GM21619 (cell line): ENCODE results near the gene MYPN.
"Not testable (repeated sequence)": the region's sequence is repeated elsewhere in the genome, so short reads cannot be mapped to it uniquely, and the experiment has no call there.

Experiments used
- ATAC-seq: cut with Tn5 transposase; IDR thresholded peaks from one replicate; pipeline ENCODE4 v1.9.1; 2021; ENCODE audit not compliant: unreplicated experiment

MYPN gene, protein sequence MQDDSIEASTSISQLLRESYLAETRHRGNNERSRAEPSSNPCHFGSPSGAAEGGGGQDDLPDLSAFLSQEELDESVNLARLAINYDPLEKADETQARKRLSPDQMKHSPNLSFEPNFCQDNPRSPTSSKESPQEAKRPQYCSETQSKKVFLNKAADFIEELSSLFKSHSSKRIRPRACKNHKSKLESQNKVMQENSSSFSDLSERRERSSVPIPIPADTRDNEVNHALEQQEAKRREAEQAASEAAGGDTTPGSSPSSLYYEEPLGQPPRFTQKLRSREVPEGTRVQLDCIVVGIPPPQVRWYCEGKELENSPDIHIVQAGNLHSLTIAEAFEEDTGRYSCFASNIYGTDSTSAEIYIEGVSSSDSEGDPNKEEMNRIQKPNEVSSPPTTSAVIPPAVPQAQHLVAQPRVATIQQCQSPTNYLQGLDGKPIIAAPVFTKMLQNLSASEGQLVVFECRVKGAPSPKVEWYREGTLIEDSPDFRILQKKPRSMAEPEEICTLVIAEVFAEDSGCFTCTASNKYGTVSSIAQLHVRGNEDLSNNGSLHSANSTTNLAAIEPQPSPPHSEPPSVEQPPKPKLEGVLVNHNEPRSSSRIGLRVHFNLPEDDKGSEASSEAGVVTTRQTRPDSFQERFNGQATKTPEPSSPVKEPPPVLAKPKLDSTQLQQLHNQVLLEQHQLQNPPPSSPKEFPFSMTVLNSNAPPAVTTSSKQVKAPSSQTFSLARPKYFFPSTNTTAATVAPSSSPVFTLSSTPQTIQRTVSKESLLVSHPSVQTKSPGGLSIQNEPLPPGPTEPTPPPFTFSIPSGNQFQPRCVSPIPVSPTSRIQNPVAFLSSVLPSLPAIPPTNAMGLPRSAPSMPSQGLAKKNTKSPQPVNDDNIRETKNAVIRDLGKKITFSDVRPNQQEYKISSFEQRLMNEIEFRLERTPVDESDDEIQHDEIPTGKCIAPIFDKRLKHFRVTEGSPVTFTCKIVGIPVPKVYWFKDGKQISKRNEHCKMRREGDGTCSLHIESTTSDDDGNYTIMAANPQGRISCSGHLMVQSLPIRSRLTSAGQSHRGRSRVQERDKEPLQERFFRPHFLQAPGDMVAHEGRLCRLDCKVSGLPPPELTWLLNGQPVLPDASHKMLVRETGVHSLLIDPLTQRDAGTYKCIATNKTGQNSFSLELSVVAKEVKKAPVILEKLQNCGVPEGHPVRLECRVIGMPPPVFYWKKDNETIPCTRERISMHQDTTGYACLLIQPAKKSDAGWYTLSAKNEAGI (N-terminal part only)

DNA sequence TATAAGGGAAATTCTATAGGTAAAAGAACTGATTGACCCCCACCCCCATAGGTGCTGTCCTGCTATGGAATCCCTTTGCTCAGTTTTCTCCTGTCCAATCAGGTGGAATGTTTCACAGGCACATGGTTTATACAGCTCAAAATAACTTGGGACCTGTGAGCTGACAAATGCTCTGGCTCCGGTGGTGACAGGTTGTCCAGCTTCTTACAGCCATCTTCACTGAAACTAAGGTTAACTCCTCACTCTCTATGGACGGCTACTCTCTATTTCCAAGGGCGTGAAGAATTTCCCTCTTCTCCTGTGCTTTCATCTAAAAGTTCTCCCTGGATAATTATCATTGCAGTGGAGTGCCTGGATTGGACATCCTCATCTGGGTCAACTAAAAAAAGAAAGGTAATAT lies at the start of gene MYPN:
Gene MYPN, plus strand, starts transcription at position 158 of the 400 bp plus-strand sequence. CDS start 11,951 bp downstream, outside the sequence.
- ATAC-seq: no peak

DNA sequence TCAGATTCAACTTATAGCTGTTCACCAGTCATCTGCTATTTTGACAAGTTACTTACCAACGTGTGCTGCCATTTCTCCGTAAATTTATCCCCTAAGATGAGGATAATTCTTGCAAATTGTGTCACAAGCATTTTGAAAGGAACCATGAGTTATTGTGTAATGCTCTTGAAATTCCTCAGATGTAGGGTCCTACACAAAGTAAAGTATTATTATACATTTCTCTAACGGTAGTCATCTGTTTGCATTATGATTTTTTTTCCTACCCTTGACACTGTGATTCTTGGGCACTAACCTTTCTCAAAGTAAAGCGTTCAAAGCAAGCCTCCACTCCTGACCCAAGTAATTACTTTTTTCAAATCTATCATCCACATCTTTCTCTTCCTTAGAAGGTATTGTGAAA lies 42.3 kb upstream of the MYPN start:
- ATAC-seq: no peak

DNA sequence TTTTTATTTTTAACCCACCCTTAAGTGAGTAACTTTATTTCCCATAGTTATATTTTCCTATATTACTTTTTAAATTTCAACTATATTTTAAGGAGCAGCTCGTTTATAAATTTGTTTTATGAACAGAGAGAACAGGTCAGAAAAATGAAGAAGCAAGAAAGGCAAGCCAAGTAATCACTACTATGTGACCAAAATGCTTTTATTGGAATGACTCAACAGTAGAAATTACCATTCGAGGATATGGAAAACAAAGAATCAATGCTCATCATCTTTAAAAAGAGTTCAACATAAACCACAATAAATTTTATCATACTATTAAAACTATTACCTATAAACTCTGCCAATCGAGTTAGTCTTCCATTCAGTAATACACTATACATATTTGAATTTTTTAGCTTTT lies 41.8 kb upstream of the MYPN start:
- ATAC-seq: no peak

DNA sequence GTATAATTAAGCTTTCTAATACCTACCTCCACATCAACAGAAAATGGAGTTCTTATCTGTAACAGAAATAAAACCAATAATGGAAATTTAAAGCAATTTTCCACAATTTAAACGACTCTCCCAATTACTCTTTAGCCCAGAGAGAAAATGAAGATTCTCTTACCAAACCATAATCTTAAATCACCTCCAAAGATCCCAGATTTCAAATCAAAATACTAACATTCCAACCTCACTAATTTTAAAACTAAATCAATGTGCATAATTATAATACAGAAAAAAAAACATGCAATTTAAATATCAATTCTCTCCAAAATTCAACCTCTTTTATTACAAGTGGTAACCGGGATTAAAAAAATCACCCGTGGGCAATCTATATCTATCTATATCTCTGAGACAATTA lies 35.7 kb upstream of the MYPN start:
- ATAC-seq: no peak

DNA sequence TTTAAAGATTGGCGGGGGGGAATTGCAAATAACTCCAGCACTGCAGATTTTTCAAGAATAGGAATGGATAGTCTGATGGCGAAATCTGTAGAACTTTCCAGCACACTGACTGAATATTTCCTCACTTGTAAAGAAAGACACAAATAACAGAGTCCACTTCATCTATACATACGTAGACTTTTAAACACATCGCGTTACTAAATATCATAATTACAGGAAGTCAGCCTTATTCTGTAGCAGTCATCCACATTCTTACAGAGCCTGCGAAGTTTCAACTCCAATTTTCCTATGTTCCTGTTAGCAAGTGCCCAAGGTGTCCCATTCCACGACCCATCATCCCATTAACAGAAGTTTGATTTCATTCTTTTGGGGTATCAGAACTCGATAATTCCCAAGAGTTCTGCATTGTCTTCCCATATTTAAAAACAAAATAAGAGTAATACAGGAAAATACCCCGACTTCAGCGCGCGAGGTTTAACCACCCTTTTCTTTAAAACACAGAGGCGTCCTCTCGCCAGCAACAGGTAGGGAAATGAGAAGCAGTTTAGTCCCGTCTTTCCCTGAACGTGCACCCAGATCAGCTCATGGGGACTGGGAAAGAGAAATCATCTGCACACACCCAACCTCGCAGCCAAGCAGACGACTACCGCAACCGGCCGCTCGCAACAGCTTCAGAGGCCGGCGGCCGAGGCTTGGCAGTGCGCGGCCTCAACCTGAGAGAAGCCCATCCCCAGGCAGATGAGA lies 35.1 kb upstream of the MYPN start:
- no peak for ATAC-seq

DNA sequence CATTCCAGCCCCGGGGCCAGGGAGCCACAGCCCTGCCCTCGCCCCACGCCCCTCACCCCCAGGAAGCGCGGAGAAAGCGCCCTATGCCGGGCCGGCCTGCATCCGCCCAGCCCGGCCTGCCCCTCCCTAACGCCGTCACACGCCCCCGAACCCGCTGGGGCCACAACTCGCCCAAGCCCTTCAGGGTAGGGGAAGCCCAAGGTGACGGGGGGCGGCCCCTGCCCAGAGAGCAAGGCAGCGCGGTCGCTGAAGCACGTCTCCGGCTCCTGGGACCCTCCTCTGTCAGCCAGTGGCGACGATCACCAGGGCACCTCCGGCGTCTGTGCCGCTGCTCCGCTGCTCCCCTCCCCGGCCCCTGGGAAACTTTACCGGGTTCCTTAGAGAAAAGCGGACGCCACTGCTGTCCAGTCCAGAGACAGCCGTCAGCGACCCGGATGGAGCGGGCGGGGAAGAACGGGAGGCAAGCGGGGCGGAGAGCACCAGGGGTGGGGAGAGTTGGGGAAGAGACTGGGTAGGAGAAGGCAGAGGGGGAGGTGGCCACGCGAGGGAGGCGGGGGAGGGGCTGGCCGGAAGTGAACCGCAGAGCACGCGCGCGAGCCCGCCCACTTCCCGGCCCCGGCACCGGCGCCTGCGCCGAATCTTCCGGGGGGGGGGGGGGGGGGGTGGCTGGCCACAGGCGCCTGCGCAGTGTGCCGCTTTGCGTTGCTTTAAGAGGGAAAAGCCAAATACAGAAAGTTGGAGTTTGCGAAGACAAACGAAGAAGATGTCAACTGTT lies 34.3 kb upstream of the MYPN start, which contains the start of gene HERC4:
Gene HERC4, minus strand, starts transcription at position 509 of the 775 bp plus-strand sequence. CDS start 2,175 bp downstream, outside the sequence.
- peak; percentile 90 for ATAC-seq

DNA sequence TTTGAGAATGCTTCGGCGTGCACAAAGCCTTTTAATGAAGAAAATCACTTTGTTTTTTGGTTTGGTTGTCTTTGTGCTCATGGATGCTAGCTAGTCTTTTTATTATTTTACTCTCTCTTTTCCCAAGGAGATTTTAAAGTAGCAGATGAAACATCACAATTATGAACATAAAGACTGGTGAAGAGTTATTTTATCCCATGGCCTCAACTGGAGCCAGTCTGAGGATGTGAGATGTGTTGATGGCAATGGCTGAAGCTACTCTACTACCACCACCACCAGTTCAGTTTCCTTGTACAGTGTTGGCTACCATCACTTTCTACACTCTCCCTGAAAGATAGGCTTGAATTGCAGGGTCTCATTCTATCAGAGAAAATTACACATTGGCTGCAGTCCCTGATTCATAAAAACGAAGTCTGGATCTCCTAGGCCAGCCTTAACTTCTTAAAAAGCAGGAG lies 33.7 kb upstream of the MYPN start:
- ATAC-seq: no peak

DNA sequence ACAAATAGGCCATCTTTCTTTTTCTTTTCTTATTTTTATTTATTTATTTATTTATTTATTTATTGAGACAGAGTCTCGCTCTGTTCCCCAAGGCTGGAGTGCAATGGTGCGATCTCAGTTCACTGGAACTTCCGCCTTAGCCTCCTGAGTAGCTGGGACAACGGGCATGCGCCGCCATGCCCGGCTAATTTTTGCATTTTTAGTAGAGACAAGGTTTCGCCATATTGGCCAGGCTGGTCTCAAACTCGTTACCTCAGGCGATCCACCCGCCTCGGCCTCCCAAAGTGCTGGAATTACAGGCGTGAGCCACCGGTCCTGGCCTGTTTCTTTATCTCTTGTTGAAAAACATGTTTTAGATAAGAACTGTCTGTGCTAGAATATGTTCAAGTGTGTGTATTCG lies 33.2 kb upstream of the MYPN start:
- ATAC-seq: not testable (repeated sequence)

DNA sequence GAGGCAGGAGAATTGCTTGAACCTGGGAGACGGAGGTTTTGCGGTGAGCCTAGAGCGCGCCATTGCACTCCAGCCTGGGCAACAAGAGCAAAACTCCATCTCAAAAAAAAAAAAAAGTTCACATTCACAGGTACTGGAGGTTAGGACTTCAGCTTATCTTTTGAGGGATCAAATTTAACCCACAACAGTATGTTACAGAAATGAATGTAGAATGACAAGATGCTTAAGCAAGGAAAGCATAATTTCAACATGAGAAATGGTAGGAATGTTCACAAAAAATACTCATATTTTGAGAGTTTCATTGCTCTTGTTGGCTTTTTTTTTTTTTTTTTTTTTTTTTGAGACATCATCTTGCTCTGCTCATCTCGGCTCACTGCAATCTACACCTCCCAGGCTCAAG lies 32.3 kb upstream of the MYPN start:
- no peak for ATAC-seq

DNA sequence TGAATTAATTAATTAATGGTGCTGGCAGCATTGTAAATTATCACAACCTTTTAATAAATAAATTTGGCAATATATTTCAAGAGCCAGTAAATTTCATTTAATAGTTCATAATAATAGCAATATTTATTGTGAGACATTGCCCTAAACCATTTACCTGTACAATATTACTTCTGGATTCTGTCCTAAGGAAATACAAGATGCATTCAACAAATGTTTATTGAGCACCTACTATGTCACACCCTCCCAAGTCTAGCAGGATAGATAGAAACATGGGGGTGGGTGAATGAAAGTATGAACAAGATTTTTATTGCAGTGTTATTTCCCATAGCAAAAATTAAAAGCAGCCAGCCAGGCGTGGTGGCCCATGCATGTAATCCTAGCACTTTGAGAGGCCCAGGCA lies 29.9 kb upstream of the MYPN start:
- no peak for ATAC-seq

DNA sequence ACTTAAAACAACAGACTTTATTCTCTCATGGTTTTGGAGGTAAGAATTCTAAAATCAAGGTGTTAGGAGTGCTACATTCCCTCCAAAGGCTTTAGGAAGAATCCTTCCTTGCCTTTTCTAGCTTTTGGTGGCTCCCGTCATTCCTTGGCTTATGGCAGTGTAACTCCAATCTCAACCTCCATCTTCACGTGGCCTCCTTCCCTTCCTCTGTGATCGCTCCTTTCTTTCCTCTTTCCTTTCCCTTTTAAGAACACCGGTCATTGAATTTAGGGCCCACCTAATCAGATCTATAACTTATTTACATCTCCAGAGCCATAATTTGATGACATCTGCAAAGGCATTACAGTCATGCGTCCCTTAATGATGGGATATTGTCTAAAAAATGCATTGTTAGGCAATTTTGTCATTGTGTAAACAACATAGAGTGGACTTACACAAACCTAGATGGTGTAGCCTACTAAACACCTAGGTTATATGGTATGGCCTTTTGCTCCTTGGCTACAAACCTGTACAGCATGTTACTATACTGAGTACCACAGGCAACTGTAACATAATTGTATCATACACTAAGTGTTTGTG lies 28.3 kb upstream of the MYPN start:
- ATAC-seq: no peak

DNA sequence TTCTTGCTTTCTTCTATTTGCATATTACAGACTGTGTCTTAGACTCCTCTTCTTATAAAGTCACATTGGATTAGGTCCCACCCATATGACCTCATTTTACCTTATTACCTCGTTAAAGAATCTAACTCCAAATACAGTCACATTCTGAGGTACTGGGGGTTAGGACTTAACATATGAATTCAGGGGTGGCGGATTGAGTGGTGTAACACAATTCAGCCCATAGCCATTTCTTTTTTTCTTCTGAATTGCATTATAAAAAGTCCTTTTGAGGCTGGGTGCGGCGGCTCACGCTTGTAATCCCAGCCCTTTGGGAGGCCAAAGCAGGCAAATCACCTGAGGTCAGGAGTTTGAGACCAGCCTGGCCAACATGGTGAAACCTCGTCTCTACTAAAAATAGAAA lies 27.4 kb upstream of the MYPN start:
- no peak for ATAC-seq

DNA sequence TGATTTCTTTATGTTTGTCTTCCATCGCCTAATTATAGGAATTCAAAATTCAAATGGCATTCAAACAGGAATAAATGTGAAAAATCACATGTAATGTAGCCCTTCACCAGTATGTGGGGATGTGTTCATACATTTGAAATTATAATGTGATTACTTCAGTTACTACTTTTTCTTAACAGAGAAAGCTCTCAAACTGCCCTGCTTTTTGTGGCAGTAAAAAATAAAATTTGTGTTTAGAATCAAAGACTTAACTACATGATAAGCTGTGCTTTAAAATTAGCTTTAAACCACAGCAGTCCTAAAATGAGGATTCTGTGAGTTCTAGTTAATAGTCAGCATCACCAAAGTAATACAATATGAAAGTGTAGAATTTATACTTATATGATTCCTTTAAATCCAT lies 26.4 kb upstream of the MYPN start:
- ATAC-seq: no peak

DNA sequence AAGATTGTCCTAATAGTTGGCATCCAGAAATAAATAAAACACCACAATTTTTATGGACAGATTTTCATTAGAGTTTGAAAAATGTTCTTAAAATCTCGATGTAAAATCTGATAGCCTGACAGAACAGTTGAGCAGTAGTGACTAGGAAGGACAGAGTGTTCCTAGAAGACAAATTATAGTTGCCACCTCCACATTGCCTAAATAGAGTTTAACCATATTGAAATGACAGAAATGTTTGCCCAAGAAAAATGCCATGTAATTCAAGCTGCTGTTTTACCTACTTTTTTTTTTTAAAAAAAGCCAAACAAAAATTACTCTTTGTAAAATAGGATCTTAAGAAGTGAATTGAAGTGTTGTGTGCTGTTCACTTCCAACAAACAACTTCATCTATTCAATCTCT lies 25.3 kb upstream of the MYPN start:
- ATAC-seq: no peak

DNA sequence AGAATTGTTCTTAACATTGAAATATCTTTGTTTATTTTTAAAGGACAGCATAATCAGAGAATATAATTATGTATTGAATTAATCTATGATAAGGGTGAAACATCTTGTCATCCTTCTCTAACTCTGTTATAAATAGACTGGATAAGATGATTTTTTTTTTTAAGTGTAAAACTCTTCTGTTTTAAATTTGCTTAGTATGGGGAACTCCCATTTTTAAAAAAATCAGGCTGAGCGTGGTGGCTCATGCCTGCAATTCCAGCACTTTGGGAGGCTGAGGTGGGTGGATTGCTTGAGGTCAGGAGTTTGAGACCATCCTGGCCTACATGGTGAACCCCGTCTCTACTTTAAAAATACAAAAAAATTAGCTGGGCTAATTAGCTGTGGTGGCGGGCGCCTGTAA lies 24.8 kb upstream of the MYPN start:
- ATAC-seq: no peak

DNA sequence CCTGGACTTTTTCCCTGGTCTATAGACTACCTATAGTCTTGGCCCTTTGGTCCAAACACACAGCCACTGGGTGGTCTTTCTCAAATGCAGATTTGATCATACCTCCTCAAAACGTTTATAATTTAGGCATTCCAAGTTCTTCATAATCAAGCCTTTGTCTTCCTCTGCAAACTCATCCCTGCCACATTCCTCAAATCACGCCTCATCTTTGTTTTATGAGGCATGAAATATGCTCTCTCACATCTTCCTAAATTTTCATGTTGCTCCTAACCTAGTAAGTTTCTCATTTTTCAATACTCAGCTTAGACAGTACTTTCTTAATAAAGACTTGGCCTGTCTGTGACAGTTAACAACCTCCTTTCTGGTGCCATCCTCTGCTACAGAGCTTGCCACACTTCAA lies 23.3 kb upstream of the MYPN start:
- no peak for ATAC-seq

DNA sequence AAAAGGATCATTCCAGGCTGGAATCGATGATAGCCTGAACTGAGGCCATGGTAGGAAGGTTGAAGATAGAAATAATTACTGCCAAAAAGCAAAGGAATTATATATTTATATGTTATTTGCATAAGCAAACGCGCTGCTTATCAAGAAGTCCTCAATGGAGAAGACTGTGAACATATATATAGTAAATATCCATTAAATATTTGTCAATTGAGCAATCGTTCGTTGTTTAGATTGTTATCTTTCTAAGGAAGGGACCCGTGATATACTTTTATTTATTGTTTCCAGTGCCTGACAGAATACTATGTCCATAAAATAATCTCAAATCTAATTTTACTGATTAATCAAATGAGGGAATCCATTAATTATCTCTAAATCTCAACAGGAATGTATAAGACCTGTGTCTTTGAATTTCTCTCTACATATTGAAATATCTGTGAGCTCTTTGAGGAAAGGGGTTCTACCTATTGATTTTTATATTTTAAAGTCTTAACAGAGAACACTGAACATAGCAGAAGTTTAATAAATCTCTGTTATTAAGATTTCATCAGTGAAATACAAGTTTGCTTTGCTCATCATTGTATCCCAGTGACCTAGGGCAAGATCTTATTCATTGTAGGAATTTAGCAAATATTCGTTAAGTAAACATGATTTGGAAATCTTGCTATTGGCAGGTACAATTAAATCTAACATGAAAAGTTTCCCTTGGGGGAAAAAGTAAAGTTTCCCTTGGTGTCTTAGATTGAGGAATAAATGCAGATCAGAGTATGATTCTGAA lies 22.2 kb upstream of the MYPN start:
- ATAC-seq: no peak

DNA sequence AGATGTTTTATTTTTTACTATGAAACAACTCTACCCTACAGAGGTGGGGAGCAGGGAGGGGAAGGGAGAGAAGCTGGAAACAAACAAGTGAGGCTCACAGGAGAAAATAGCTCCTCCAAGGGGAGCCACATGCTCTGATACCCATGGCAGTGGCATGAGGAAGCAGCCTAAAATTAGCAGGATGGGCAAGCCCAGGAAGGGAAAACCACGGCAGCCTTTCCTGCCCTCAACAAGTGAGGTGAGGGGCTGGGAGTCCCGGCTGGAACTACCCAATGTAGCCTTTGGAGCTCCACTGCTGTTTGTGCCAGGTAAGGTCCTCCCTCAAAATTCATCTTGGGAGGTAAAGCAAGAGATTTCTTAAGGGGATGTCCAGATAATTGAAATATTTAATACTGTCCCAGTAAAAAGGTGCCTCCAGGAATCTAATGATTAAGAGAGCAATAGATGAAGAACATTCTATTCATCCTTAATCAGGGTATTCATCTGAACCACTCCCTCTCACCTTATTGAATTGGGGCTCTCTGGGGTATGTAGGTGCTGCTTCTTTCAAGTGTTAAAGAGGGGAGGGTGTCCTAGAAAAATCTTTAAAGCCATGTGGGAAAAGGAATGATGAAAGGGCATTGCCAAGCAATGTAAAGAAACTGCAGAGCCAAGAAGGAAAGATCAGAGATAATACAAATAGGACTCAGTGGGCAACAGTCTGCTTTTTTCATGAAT lies 21.4 kb upstream of the MYPN start:
- ATAC-seq: no peak
